ENCODE results near the gene FANCD2. TPM values are rescaled to one million over a fixed set of nuclear protein-coding genes. Genes with fewer than 3 reads are reported as not detected.
A peak's percentile ranks its signal among the peaks of the same experiment; 100 is the strongest.

The FANCD2 gene
- polyA plus RNA-seq, 3 donors, result 1.3 to 11.6 (median 2.4) TPM

- H3K36me3 ChIP-seq (replicated peaks in 1 of 2; ENCODE audit: control insufficient read depth in 1 of 2, insufficient read depth in 2 of 2, low read length in 2 of 2), result no peaks in the 10 kb centered on the region
- H3K4me3 ChIP-seq (replicated peaks in 1 of 3; ENCODE audit: low read depth in 2 of 3, low read length in 3 of 3), result peak overlapping the region; percentile 51 to 81 (median 55)
- no peaks in the 10 kb centered on the region for H3K9me3 ChIP-seq (replicated peaks in 1 of 2; ENCODE audit: control insufficient read depth in 1 of 2, insufficient read depth in 1 of 2, low read length in 2 of 2)
- H3K4me1 ChIP-seq (ENCODE audit: control insufficient read depth in 1 of 2, insufficient read depth in 2 of 2, low read length in 2 of 2), result peaks cover 31 to 32% of the 10 kb centered on the region in 2 donors
- no peaks in the 10 kb centered on the region for H3K27me3 ChIP-seq (ENCODE audit: control insufficient read depth in 2 of 2, insufficient read depth in 2 of 2, low read length in 2 of 2)
- H3K4me2 ChIP-seq (replicated peaks; ENCODE audit: extremely low read depth, low read length, poor library complexity, severe bottlenecking), result peak overlapping the region; percentile 53
- Mint-ChIP-seq H3K27ac (peak overlapping the region; percentile 67 to 85 (median 77)), H3K4me3 (peak overlapping the region; percentile 73 to 85), H3K4me1 (peaks cover 29% of the 10 kb centered on the region), H3K9me3 (no peaks in the 10 kb centered on the region), H3K27me3 (ENCODE audit: low read depth in 3 of 3) (peaks cover 0 to 7% (median 3%) of the 10 kb centered on the region in 3 donors), H3K36me3 (peaks cover 0 to under 1% of the 10 kb centered on the region in 2 donors)
- intact Hi-C loops (cut with micrococcal nuclease), result loop anchor here in 1 of 2 donors (1.0 kb wide), 1 partner anchor 18 kb away; the partner anchor contains the start of gene FANCD2
- no peaks in the 10 kb centered on the region for H4K20me1 ChIP-seq (ENCODE audit: insufficient read depth, low read length)
- peak; percentile 75 to 87 (median 86) for DNase-seq
- peak overlapping the region; percentile 90 for H2AFZ ChIP-seq (ENCODE audit: insufficient read depth, low read depth, low read length, poor library complexity, severe bottlenecking)
- no peaks in the 10 kb centered on the region for H3K79me2 ChIP-seq (ENCODE audit: insufficient read depth, low read length)
- H3K9ac ChIP-seq (ENCODE audit: insufficient read depth, low read length, poor library complexity, severe bottlenecking), result peak overlapping the region; percentile 62
- WGBS (ENCODE audit: insufficient coverage), result 9% methylated on average over 20 of the region's 23 CpGs
- no peak for TF ChIP-seq CTCF (IDR thresholded peaks at IDR 0.05)
- peak overlapping the region; percentile 28 to 78 for H3K27ac ChIP-seq (ENCODE audit: low read depth in 1 of 2, low read length in 2 of 2)
Observed at GRCh38 chr3:10008588-10009344, 17.5 kb upstream of the FANCD2 start.

- Histone ChIP-seq H3K4me1 (ENCODE audit: control insufficient read depth in 1 of 2, insufficient read depth in 2 of 2, low read length in 2 of 2) (peaks cover 41 to 44% of the 10 kb centered on the region in 2 donors), H3K4me3 (replicated peaks in 1 of 3; ENCODE audit: low read depth in 2 of 3, low read length in 3 of 3) (peak overlapping the region; percentile 51 to 82 (median 55)), H3K79me2 (ENCODE audit: insufficient read depth, low read length) (no peaks in the 10 kb centered on the region), H3K9me3 (replicated peaks in 1 of 2; ENCODE audit: control insufficient read depth in 1 of 2, insufficient read depth in 1 of 2, low read length in 2 of 2) (no peaks in the 10 kb centered on the region), H3K9ac (ENCODE audit: insufficient read depth, low read length, poor library complexity, severe bottlenecking) (peak overlapping the region; percentile 43), H3K4me2 (replicated peaks; ENCODE audit: extremely low read depth, low read length, poor library complexity, severe bottlenecking) (peak overlapping the region; percentile 95), H3K27me3 (ENCODE audit: control insufficient read depth in 2 of 2, insufficient read depth in 2 of 2, low read length in 2 of 2) (no peaks in the 10 kb centered on the region), H4K20me1 (ENCODE audit: insufficient read depth, low read length) (no peaks in the 10 kb centered on the region), H3K36me3 (replicated peaks in 1 of 2; ENCODE audit: control insufficient read depth in 1 of 2, insufficient read depth in 2 of 2, low read length in 2 of 2) (no peaks in the 10 kb centered on the region), H3K27ac (ENCODE audit: low read depth in 1 of 2, low read length in 2 of 2) (no peak overlapping the region), H2AFZ (ENCODE audit: insufficient read depth, low read depth, low read length, poor library complexity, severe bottlenecking) (peak overlapping the region; percentile 96)
- no peak for TF ChIP-seq CTCF (IDR thresholded peaks at IDR 0.05)
- H3K36me3 Mint-ChIP-seq, result peaks cover 0 to 5% of the 10 kb centered on the region in 2 donors
- intact Hi-C loops (cut with micrococcal nuclease), result loop anchor here in 1 of 2 donors (2.0 kb wide), 1 partner anchor 16 kb away; the partner anchor contains the start of gene FANCD2
- peak overlapping the region in 2 of 7 donors; percentile 35 to 48 for H3K27ac Mint-ChIP-seq
- 0% methylated on average over 6 of the region's 9 CpGs for WGBS (ENCODE audit: insufficient coverage)
- H3K4me3 Mint-ChIP-seq, result peak overlapping the region; percentile 68 to 82
- DNase-seq, result no peak
- H3K9me3 Mint-ChIP-seq, result no peaks in the 10 kb centered on the region
- peaks cover 39% of the 10 kb centered on the region for H3K4me1 Mint-ChIP-seq
- peaks cover 0 to 7% (median 3%) of the 10 kb centered on the region in 3 donors for H3K27me3 Mint-ChIP-seq (ENCODE audit: low read depth in 3 of 3)
Observed at GRCh38 chr3:10010421-10010877, 15.8 kb upstream of the FANCD2 start.
